H1 (cell line): ENCODE measurements around the gene TUBGCP6.

ENCODE experiments used
- ATF3 ChIP-seq: IDR thresholded peaks from 2 replicates; pipeline ENCODE4 v1.6.1; 2011; ENCODE audit warnings: low read depth, mild to moderate bottlenecking, low read length; ENCODE audit not compliant: insufficient read depth
- CTCF ChIP-seq, 3 experiments: IDR thresholded peaks; 1 replicate in 2 of 3; 2 replicates in 1 of 3; pipeline versions ENCODE4 v1.5.1 to v1.6.1; 2011; ENCODE audit warnings: low read length in 3 of 3, mild to moderate bottlenecking in 3 of 3, inconsistent platforms in 2 of 3, low read depth in 1 of 3, moderate library complexity in 1 of 3; ENCODE audit not compliant: insufficient read depth in 1 of 3; ENCODE audit errors: control extremely low read depth in 1 of 3

GRCh38 chr22:50293441-50294318 lies 48.9 kb upstream of the TUBGCP6 start:
- no peak for TF ChIP-seq CTCF (IDR thresholded peaks at IDR 0.05; ENCODE audit: control extremely low read depth in 1 of 3, insufficient read depth in 1 of 3, low read depth in 1 of 3, low read length in 3 of 3)
- no peak for TF ChIP-seq ATF3
